ENCODE measurements around the gene HMCES. TPM values are rescaled to one million over a fixed set of nuclear protein-coding genes. Genes with fewer than 3 reads are reported as not detected.
A peak's percentile ranks its signal among the peaks of the same experiment; 100 is the strongest.

The HMCES gene
- total RNA-seq, 3 donors from 2014 or later, result 37.0 to 44.1 (median 41.4) TPM

DNA sequence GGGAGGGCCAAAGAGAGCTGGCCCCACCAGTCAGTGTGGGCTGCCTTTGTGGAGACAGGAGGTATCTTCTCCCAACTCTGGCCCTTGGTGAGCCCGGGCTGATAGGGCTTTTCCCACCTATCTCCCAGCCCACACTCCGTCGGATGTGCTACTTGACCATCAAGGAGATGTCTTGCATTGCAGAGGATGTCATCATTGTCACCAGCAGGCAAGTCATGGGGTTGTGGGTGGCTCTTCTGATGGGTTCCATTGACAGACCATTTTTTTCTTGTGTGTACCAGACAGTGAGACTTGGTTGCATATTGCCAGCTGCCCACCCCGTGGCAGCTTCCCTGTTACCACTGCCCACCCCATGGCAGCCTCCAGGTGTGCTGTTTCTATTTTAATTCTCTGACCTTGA, 25.9 kb upstream of the HMCES start:
- TF ChIP-seq, protein P1, sequence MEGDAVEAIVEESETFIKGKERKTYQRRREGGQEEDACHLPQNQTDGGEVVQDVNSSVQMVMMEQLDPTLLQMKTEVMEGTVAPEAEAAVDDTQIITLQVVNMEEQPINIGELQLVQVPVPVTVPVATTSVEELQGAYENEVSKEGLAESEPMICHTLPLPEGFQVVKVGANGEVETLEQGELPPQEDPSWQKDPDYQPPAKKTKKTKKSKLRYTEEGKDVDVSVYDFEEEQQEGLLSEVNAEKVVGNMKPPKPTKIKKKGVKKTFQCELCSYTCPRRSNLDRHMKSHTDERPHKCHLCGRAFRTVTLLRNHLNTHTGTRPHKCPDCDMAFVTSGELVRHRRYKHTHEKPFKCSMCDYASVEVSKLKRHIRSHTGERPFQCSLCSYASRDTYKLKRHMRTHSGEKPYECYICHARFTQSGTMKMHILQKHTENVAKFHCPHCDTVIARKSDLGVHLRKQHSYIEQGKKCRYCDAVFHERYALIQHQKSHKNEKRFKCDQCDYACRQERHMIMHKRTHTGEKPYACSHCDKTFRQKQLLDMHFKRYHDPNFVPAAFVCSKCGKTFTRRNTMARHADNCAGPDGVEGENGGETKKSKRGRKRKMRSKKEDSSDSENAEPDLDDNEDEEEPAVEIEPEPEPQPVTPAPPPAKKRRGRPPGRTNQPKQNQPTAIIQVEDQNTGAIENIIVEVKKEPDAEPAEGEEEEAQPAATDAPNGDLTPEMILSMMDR (IDR thresholded peaks at IDR 0.05), result no peak
- ATAC-seq, result no peak
- no peak for DNase-seq
- Histone ChIP-seq H3K4me1 (ENCODE audit: low read depth) (peaks cover 15% of the 10 kb centered on the region), H3K9me3 (no peaks in the 10 kb centered on the region), H3K36me3 (ENCODE audit: low read depth) (peaks cover 34% of the 10 kb centered on the region), H3K4me3 (no peak overlapping the region)
- intact Hi-C loops (cut with DNase I, micrococcal nuclease), result no loop called here

DNA sequence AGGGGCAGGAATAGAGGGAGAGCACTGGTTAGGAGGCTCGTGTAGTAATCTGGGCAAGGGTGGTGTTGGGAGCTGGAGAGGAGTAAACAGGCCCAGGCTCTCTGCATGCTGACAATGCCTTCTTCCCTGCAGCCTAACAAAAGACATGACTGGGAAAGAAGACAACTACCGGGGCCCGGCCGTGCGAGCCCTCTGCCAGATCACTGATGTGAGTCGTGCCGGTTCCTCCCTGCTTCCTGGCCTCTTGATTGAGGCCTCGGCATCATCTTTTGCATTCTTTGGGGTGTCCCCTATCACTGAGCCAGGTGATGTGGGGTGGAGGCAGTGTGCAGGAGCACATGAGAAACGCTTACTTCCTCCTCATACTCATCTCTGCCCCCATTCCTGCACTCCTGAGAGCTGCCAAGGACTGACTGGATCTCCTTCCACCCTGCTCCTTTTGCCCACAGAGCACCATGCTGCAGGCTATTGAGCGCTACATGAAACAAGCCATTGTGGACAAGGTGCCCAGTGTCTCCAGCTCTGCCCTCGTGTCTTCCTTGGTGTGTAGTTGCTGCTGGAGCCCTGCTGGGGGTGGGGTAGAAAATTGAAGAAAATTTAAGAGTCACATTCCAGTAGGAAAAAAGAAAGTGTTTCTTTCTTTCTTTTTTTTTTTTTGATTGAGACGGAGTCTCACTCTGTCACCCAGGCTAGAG, 24.0 kb upstream of the HMCES start:
- TF ChIP-seq, protein P1 (IDR thresholded peaks at IDR 0.05), result no peak
- ATAC-seq (no peak), DNase-seq (no peak)
- intact Hi-C loops (cut with DNase I, micrococcal nuclease), result no loop called here
- Histone ChIP-seq H3K4me3 (no peak overlapping the region), H3K36me3 (ENCODE audit: low read depth) (peaks cover 35% of the 10 kb centered on the region), H3K4me1 (ENCODE audit: low read depth) (peaks cover 11% of the 10 kb centered on the region), H3K9me3 (no peaks in the 10 kb centered on the region)

DNA sequence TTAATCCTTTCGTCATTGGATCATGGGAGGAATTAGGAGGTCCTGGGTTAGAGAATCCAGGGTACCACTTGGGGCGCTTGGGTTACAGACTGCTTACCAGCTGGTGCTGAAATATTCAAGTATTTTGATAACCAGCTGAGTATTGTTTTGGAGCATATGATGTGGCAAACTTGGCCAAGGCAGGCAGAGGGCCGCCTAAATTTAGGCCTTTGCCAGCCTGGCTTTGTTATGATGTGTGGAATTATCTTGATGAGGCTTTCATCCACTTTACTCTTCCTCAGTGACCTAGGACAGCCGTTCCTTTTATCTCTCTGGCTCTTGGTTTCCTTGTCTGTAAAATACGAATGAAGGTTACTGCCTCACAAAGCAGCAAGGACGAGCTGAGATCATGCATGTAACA, 22.4 kb upstream of the HMCES start:
- intact Hi-C loops (cut with DNase I, micrococcal nuclease), result no loop called here
- TF ChIP-seq, protein P1 (IDR thresholded peaks at IDR 0.05), result no peak
- peaks cover 39% of the 10 kb centered on the region for H3K36me3 ChIP-seq (ENCODE audit: low read depth)
- no peaks in the 10 kb centered on the region for H3K9me3 ChIP-seq
- no peak overlapping the region for H3K4me3 ChIP-seq
- peaks cover 8% of the 10 kb centered on the region for H3K4me1 ChIP-seq (ENCODE audit: low read depth)
- DNase-seq (no peak), ATAC-seq (no peak)

GRCh38 chr3:129257609-129258008, 21.1 kb upstream of the HMCES start:
- DNase-seq, result no peak
- TF ChIP-seq, protein P1 (IDR thresholded peaks at IDR 0.05), result no peak
- no peak for ATAC-seq
- Histone ChIP-seq H3K36me3 (ENCODE audit: low read depth) (peaks cover 43% of the 10 kb centered on the region), H3K4me3 (no peak overlapping the region), H3K9me3 (no peaks in the 10 kb centered on the region), H3K4me1 (ENCODE audit: low read depth) (peaks cover 5% of the 10 kb centered on the region)
- intact Hi-C loops (cut with DNase I, micrococcal nuclease), result no loop called here

GRCh38 chr3:129259612-129260477, 18.8 kb upstream of the HMCES start:
- intact Hi-C loops (cut with DNase I, micrococcal nuclease), result no loop called here
- no peaks in the 10 kb centered on the region for H3K9me3 ChIP-seq
- DNase-seq (peak in 2 of 3 donors; percentile 50 to 75), ATAC-seq (peak; percentile 95)
- TF ChIP-seq, protein P1 (IDR thresholded peaks at IDR 0.05), result no peak
- H3K36me3 ChIP-seq (ENCODE audit: low read depth), result peaks cover 47% of the 10 kb centered on the region
- peaks cover 5% of the 10 kb centered on the region for H3K4me1 ChIP-seq (ENCODE audit: low read depth)
- no peak overlapping the region for H3K4me3 ChIP-seq

All from mucosa of descending colon (tissue), 3 donors.